Endothelial cell of umbilical vein (primary cell): Measurements from ENCODE around the gene GSDME. TPM values are rescaled to one million over a fixed set of nuclear protein-coding genes. Genes with fewer than 3 reads are reported as not detected.

Experiments
- BruUV-seq: library from RNA; stranded (reverse); fragments of 400-500 nt; replicated peaks from 2 replicates; lab custom pipeline; 2021; lab: Mats Ljungman, UMichigan
- CTCF ChIA-PET: fragments of 300-600, 350-600 bp; sonication (Branson Sonifier 250); formaldehyde crosslinking; loops from one replicate; lab custom pipeline; 2021; ENCODE audit warnings: antibody characterized with exemption, inconsistent platforms; lab: Charles Lee
- POLR2A ChIA-PET: fragments of 300-600, 350-600 bp; sonication (Branson Sonifier 250); formaldehyde crosslinking; loops from one replicate; lab custom pipeline; 2021; ENCODE audit warnings: antibody characterized with exemption, inconsistent platforms; lab: Charles Lee
- DNase-seq: peaks from one replicate; pipeline ENCODE4 v3.0.0-alpha.2; 2011; ENCODE audit warnings: low read depth, low spot score
- FAIRE-seq: peaks from 2 replicates; lab custom pipeline; 2011; peaks lifted over from hg19 to GRCh38; lab: Jason Lieb, UNC
- H2AFZ ChIP-seq: 2 replicates; pipeline ENCODE4 v1.6.0; 2012; ENCODE audit warnings: low read depth, low read length, control low read depth, inconsistent platforms
- H3K27ac ChIP-seq: 2 replicates; pipeline ENCODE4 v1.5.1; 2011; ENCODE audit warnings: low read depth, mild to moderate bottlenecking, control low read depth, low read length, moderate library complexity; ENCODE audit not compliant: insufficient read depth
- H3K27me3 ChIP-seq, 2 experiments: 2 replicates each; pipeline versions ENCODE4 v1.6.0 to v1.6.1; 2011; ENCODE audit warnings: low read length in 2 of 2, mixed read lengths in 1 of 2; ENCODE audit not compliant: control insufficient read depth in 2 of 2, insufficient read depth in 2 of 2
- H3K36me3 ChIP-seq, 2 experiments: 2 replicates in 1 of 2; 3 replicates in 1 of 2; pipeline ENCODE4 v1.5.1; 2011; ENCODE audit warnings: low read length in 2 of 2, mild to moderate bottlenecking in 1 of 2, moderate library complexity in 1 of 2; ENCODE audit not compliant: control insufficient read depth in 2 of 2, insufficient read depth in 2 of 2; ENCODE audit errors: extremely low read depth in 1 of 2
- H3K4me1 ChIP-seq: 3 replicates; pipeline ENCODE4 v1.5.1; 2011; ENCODE audit warnings: mild to moderate bottlenecking, low read length; ENCODE audit not compliant: control insufficient read depth, insufficient read depth; ENCODE audit errors: extremely low read depth
- H3K4me2 ChIP-seq: 2 replicates; pipeline ENCODE4 v1.6.1; 2011; ENCODE audit warnings: low read length, control low read depth, mixed read lengths; ENCODE audit not compliant: insufficient read depth
- H3K4me3 ChIP-seq, 3 experiments: fragments of 200-600 bp in 1 of 3; sonication (generic), shearing (Covaris generic) in 1 of 3; replicated peaks in 1 of 3; 2 replicates each; pipeline ENCODE4 v1.5.1; 2011 to 2016; ENCODE audit warnings: control low read depth in 3 of 3, low read length in 3 of 3, mild to moderate bottlenecking in 2 of 3, inconsistent platforms in 1 of 3, low read depth in 1 of 3, moderate library complexity in 1 of 3; ENCODE audit not compliant: insufficient read depth in 1 of 3
- H3K79me2 ChIP-seq: 2 replicates; pipeline ENCODE4 v1.6.0; 2012; ENCODE audit warnings: low read length, inconsistent platforms; ENCODE audit not compliant: control insufficient read depth, insufficient read depth
- H3K9ac ChIP-seq: replicated peaks from 2 replicates; pipeline ENCODE3; 2011; ENCODE audit warnings: low read length, control low read depth; ENCODE audit not compliant: insufficient read depth; ENCODE audit errors: extremely low read depth
- H3K9me1 ChIP-seq: replicated peaks from 3 replicates; pipeline ENCODE4 v1.6.0; 2011; ENCODE audit warnings: mild to moderate bottlenecking, low read length; ENCODE audit not compliant: control insufficient read depth, insufficient read depth; ENCODE audit errors: extremely low read depth
- H3K9me3 ChIP-seq: replicated peaks from 2 replicates; pipeline ENCODE4 v1.5.1; 2012; ENCODE audit warnings: low read length, inconsistent platforms; ENCODE audit not compliant: control insufficient read depth, insufficient read depth
- H4K20me1 ChIP-seq: replicated peaks from 2 replicates; pipeline ENCODE3; 2011; ENCODE audit warnings: mild to moderate bottlenecking, low read length; ENCODE audit not compliant: control insufficient read depth, insufficient read depth; ENCODE audit errors: extremely low read depth
- EZH2 ChIP-seq: IDR thresholded peaks from 2 replicates; pipeline ENCODE4 v1.6.1; 2012; ENCODE audit warnings: borderline replicate concordance, low read depth, mild to moderate bottlenecking, moderate library complexity, low read length, inconsistent platforms; ENCODE audit not compliant: severe bottlenecking
- FOS ChIP-seq: IDR thresholded peaks from 2 replicates; pipeline ENCODE4 v1.6.1; 2011; ENCODE audit warnings: mild to moderate bottlenecking, low read length, moderate library complexity, borderline replicate concordance; ENCODE audit not compliant: insufficient read depth
- GATA2 ChIP-seq: IDR thresholded peaks from 2 replicates; pipeline ENCODE4 v1.7.0; 2011; ENCODE audit warnings: low read depth, mild to moderate bottlenecking, moderate library complexity, mixed read lengths, low read length; ENCODE audit not compliant: insufficient read length, insufficient read depth
- JUN ChIP-seq: IDR thresholded peaks from 2 replicates; pipeline ENCODE4 v1.6.1; 2011; ENCODE audit warnings: borderline replicate concordance, low read depth; ENCODE audit not compliant: insufficient read length, insufficient read depth
- MYC ChIP-seq: IDR thresholded peaks from one replicate; pipeline ENCODE4 v1.6.1; 2011; ENCODE audit warnings: mild to moderate bottlenecking, low read depth, low read length
- POLR2A ChIP-seq: IDR thresholded peaks from 2 replicates; pipeline ENCODE4 v1.6.1; 2012; ENCODE audit warnings: low read depth, mild to moderate bottlenecking, control low read depth, low read length
- dilution Hi-C: fragments of 300-500 bp; cut with MboI; formaldehyde crosslinking; loops from one replicate; pipeline ENCODE4 v1.15.0; 2019; ENCODE audit warnings: low sequenced_read_pairs; ENCODE audit not compliant: extremely low pct_ligation_motif_present
- intact Hi-C: fragments of 100-400 bp; cut with micrococcal nuclease; formaldehyde crosslinking; loops from one replicate; pipeline ENCODE4 v1.10.0; 2022
- polyA plus RNA-seq, 4 experiments: library from polyadenylated mRNA; depleted of rRNA in 3 of 4; stranded (reverse) in 3 of 4; unstranded in 1 of 4; fragments of >200 nt; gene quantifications; 2 replicates each; pipeline versions ENCODE4 v1.2.1 to v1.2.3, GENCODE V29; 2011 to 2012; ENCODE audit warnings: missing spikeins in 1 of 4
- total RNA-seq: library from RNA; stranded (reverse); gene quantifications from 2 replicates; pipeline ENCODE4 v1.2.3, GENCODE V29; 2021
- TF ChIP-seq, protein P1 (sequence below), 2 donors: IDR thresholded peaks; 1 replicate in 1 of 2; 2 replicates in 1 of 2; pipeline ENCODE4 v1.5.1; 2011; ENCODE audit warnings: low read length in 2 of 2, mild to moderate bottlenecking in 2 of 2, moderate library complexity in 2 of 2, control low read depth in 1 of 2, inconsistent platforms in 1 of 2, low read depth in 1 of 2; ENCODE audit not compliant: insufficient read depth in 1 of 2; ENCODE audit errors: extremely low read depth in 1 of 2
- TF ChIP-seq, protein P2 (sequence below): IDR thresholded peaks from 2 replicates; pipeline ENCODE4 v1.6.1; 2011; ENCODE audit not compliant: insufficient read depth, insufficient read length

GSDME gene
- total and polyA plus RNA-seq, 2 donors (not counting 3 experiments of a cell fraction or from before 2014, with no cell fraction given), result 21.1 to 23.4 TPM

DNA sequence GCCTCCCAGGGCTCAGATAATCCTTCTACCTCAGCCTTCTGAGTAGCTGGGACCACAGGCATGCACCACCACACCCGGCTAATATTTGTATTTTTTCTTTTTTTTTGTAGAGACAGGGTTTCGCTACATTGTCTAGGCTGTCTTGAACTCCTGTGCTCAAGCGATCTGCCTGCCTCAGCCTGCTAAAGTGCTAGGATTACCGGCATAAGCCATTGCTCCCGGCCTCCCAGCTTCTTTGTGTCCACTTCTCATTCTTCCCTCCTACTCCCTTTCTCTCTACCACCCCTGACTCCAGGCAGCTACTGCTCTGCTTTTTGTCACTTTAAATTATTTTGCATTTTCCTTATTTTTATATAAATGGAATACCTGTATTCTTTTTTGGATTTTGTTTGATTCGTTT is 100.7 kb downstream of the GSDME start:
- Histone ChIP-seq H3K79me2 (no peaks in the 10 kb centered on the region), H3K9me3 (no peaks in the 10 kb centered on the region), H3K36me3 (no peaks in the 10 kb centered on the region), H4K20me1 (no peaks in the 10 kb centered on the region), H3K4me3 (no peak overlapping the region), H2AFZ (no peak overlapping the region), H3K27me3 (no peaks in the 10 kb centered on the region), H3K9ac (no peak overlapping the region), H3K4me2 (no peak overlapping the region), H3K9me1 (no peaks in the 10 kb centered on the region), H3K27ac (no peak overlapping the region), H3K4me1 (no peaks in the 10 kb centered on the region)
- dilution Hi-C loops (no loop called here), intact Hi-C loops (no loop called here)
- CTCF ChIA-PET, result interaction anchor here (0.9 kb wide), 1 partner anchor 9 kb away, joined by 3 read pairs; no protein-coding TSS in a partner anchor
- TF ChIP-seq FOS (no peak), MYC (no peak), POLR2A (no peak), JUN (no peak), EZH2 (no peak), GATA2 (no peak)
- TF ChIP-seq, protein P1, sequence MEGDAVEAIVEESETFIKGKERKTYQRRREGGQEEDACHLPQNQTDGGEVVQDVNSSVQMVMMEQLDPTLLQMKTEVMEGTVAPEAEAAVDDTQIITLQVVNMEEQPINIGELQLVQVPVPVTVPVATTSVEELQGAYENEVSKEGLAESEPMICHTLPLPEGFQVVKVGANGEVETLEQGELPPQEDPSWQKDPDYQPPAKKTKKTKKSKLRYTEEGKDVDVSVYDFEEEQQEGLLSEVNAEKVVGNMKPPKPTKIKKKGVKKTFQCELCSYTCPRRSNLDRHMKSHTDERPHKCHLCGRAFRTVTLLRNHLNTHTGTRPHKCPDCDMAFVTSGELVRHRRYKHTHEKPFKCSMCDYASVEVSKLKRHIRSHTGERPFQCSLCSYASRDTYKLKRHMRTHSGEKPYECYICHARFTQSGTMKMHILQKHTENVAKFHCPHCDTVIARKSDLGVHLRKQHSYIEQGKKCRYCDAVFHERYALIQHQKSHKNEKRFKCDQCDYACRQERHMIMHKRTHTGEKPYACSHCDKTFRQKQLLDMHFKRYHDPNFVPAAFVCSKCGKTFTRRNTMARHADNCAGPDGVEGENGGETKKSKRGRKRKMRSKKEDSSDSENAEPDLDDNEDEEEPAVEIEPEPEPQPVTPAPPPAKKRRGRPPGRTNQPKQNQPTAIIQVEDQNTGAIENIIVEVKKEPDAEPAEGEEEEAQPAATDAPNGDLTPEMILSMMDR (IDR thresholded peaks at IDR 0.05; ENCODE audit: extremely low read depth in 1 of 2, insufficient read depth in 1 of 2, low read depth in 1 of 2, low read length in 2 of 2), result no peak
- TF ChIP-seq, protein P2, sequence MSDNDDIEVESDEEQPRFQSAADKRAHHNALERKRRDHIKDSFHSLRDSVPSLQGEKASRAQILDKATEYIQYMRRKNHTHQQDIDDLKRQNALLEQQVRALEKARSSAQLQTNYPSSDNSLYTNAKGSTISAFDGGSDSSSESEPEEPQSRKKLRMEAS, result no peak
- FAIRE-seq (no peak), DNase-seq (no peak)
- POLR2A ChIA-PET, result no interaction called here
- no TSS peak for BruUV-seq
